Stomach (tissue), 4 donors: Measurements from ENCODE around the gene PTPRJ.

Experiments
- CTCF ChIP-seq, 7 experiments: fragments of 450-650 bp in 4 of 7; fragments of 200-600 bp in 3 of 7; sonication (generic) in 3 of 7; IDR thresholded peaks; one replicate each; pipeline ENCODE4 v1.5.1; 2016 to 2019; ENCODE audit warnings: antibody characterized with exemption in 7 of 7, control low read depth in 2 of 7, mild to moderate bottlenecking in 1 of 7
- EP300 ChIP-seq: sonication (generic); formaldehyde crosslinking; IDR thresholded peaks from one replicate; pipeline ENCODE4 v1.6.1; 2017; ENCODE audit warnings: antibody characterized with exemption
- POLR2A ChIP-seq, 4 donors: fragments of 450-650 bp; IDR thresholded peaks; one replicate each; pipeline ENCODE4 v1.6.1; 2016; ENCODE audit warnings: antibody characterized with exemption in 4 of 4, control low read depth in 2 of 4, mild to moderate bottlenecking in 1 of 4, moderate library complexity in 1 of 4
- POLR2AphosphoS5 ChIP-seq, 3 donors: sonication (generic); formaldehyde crosslinking; IDR thresholded peaks; one replicate each; pipeline ENCODE4 v1.6.1; 2016; ENCODE audit warnings: antibody characterized with exemption in 3 of 3

DNA sequence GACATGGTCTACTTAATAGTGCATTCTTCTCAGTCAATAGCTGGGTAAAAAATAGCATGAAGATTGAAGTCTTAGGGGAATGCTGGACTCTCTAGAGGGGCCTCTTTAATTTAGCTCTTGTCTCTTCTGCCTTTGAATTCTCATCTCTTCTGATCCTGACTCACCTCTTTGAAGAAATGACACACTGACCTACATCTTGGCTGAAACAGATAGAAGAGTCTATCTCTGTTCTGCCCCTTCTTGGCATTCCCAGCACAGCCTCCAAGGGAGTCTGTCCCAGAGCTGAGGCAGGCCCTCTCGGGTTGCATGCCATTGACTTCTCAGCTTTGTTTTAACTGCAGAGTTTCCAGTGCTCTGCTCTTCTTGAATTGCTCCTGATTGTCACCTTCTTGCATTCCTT, 55.7 kb downstream of the PTPRJ start:
- TF ChIP-seq EP300: no peak
- no peak for TF ChIP-seq POLR2AphosphoS5 (IDR thresholded peaks at IDR 0.05)
- TF ChIP-seq POLR2A (IDR thresholded peaks at IDR 0.05): no peak
- TF ChIP-seq CTCF (IDR thresholded peaks at IDR 0.05): no peak
